ENCODE data around the gene NATD1. TPM values are rescaled to one million over a fixed set of nuclear protein-coding genes. Genes with fewer than 3 reads are reported as not detected.
A peak's percentile ranks its signal among the peaks of the same experiment; 100 is the strongest.

Gene NATD1
- total RNA-seq, 1 donor from 2014 or later = 1.6 TPM

DNA sequence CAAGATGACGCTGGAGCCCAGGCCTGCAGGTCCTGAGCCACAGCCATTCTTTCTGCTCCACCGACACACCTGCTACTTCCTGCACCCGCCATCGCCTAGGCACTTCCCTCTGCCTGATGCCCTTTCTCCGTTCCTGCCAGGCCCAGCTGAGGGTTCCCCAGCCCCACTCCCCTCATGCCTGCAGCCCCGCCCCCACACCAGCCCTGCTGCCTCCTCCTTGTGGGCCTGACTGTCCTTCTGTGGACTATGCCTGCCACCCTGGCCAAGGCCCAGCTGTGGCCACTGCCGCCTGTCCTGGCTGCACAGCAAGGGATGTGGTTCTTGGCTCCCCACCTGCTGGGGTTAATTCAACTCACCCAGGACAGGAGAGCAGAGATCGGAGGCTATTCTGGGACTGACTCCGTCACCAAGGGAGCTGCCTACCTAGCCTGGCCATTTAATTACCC lies 7.5 kb downstream of the NATD1 start:
- no peaks in the 10 kb centered on the region for H3K4me1 Mint-ChIP-seq (ENCODE audit: low read depth)
- intact Hi-C loops (cut with micrococcal nuclease) = no loop called here
- DNase-seq (ENCODE audit: low spot score) = no peak
- no peaks in the 10 kb centered on the region for H3K36me3 Mint-ChIP-seq (ENCODE audit: low read depth)
- H3K9me3 Mint-ChIP-seq = no peaks in the 10 kb centered on the region
- no peak overlapping the region for H3K27ac Mint-ChIP-seq
- no peaks in the 10 kb centered on the region for H3K27me3 Mint-ChIP-seq (ENCODE audit: low read depth)
- H3K4me3 Mint-ChIP-seq (ENCODE audit: low read depth) = no peak overlapping the region

DNA sequence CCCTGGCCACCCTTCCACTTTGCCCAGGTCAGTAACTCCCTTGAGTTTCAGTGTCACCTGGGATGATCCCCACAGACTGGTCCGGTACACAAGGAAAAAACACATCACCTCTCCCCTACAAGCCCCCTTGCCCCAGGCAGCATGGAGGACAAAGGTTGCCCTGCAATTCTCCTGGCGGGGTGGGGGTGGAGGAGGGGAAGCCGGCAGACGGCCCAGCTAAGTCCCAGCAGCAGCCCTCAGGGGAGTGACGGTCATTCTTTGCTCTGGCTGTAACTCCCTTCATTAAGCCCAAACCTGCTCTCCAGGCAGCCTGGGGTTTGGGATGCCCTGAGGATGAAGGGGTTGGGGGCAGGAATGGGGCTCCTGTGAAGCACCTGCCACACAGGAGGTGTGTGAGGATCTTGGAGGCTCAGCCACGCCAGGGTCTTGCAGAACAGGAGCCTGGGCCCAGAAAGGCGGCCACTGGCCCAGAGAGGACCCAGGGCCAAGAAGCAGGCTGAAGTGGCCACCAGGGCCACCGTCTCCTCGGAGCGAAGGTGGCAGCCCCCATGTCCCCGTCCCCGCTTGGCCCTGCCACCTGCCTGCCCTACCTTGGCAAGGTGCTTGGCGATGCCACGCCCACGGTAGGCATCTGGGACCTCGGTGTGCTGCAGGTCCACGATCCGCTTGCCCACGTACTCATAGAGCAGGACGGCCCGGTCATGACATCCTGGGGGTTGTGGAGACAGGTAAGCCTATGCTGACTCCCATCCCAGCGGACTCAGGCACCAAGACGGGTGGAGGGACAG lies 9.5 kb downstream of the NATD1 start:
- no peak overlapping the region for H3K27ac Mint-ChIP-seq

GRCh38 chr17:21242780-21243515 lies 10.3 kb downstream of the NATD1 start:
- Mint-ChIP-seq H3K27ac (no peak overlapping the region), H3K4me3 (ENCODE audit: low read depth) (no peak overlapping the region), H3K27me3 (ENCODE audit: low read depth) (no peaks in the 10 kb centered on the region), H3K36me3 (ENCODE audit: low read depth) (no peaks in the 10 kb centered on the region), H3K9me3 (no peaks in the 10 kb centered on the region), H3K4me1 (ENCODE audit: low read depth) (no peaks in the 10 kb centered on the region)
- no peak for DNase-seq (ENCODE audit: low spot score)
- intact Hi-C loops (cut with micrococcal nuclease) = no loop called here

More for the DNA sequence above, 9.5 kb downstream of the NATD1 start:
- Mint-ChIP-seq H3K9me3 (no peaks in the 10 kb centered on the region), H3K27me3 (ENCODE audit: low read depth) (no peaks in the 10 kb centered on the region), H3K4me3 (ENCODE audit: low read depth) (no peak overlapping the region), H3K36me3 (ENCODE audit: low read depth) (no peaks in the 10 kb centered on the region), H3K4me1 (ENCODE audit: low read depth) (no peaks in the 10 kb centered on the region)
- no peak for DNase-seq (ENCODE audit: low spot score)
- intact Hi-C loops (cut with micrococcal nuclease) = no loop called here

DNA sequence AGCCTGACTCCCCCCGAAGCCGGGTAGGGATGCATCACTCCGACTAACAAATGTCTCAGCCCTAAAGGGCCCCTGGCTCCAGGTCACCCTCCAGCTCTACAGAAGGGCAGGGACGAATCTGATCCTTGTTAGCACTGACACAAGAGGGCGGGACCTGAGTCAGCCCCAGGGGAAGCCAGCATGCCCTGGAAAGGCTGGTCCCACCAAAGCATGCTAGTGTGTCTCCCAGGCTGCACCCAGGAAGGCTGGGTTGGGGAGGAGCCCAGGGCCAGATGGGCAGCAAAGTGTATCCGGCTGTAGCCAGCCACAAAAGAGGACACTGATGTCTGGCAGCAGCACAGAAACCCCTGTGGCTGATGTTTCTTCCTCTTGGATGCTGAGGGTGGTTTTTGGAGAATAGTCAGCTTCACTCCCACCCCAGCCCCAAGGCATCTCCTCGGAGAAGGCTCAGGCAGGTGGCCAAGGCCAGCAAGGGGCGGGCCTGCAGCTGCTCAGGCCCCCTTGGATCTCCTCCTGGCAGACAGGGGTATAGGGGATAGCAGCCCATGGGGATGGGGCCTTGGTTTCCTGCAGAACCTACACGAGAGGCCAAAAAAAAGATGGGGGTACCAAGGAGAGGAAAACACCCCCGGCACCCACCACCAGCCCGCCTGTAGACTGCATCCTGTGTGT lies 11.0 kb downstream of the NATD1 start:
- Mint-ChIP-seq H3K4me3 (ENCODE audit: low read depth) (no peak overlapping the region), H3K36me3 (ENCODE audit: low read depth) (no peaks in the 10 kb centered on the region), H3K9me3 (no peaks in the 10 kb centered on the region), H3K4me1 (ENCODE audit: low read depth) (no peaks in the 10 kb centered on the region), H3K27me3 (ENCODE audit: low read depth) (no peaks in the 10 kb centered on the region), H3K27ac (no peak overlapping the region)
- DNase-seq (ENCODE audit: low spot score) = no peak
- intact Hi-C loops (cut with micrococcal nuclease) = no loop called here

- Mint-ChIP-seq H3K4me1 (ENCODE audit: low read depth) (no peaks in the 10 kb centered on the region), H3K27me3 (ENCODE audit: low read depth) (no peaks in the 10 kb centered on the region), H3K4me3 (ENCODE audit: low read depth) (no peak overlapping the region), H3K27ac (no peak overlapping the region), H3K36me3 (ENCODE audit: low read depth) (no peaks in the 10 kb centered on the region), H3K9me3 (no peaks in the 10 kb centered on the region)
- no peak for DNase-seq (ENCODE audit: low spot score)
- intact Hi-C loops (cut with micrococcal nuclease) = no loop called here
These were observed 11.6 kb downstream of the NATD1 start for GRCh38 chr17:21241564-21241963.

GRCh38 chr17:21240369-21241055 lies 12.7 kb downstream of the NATD1 start:
- DNase-seq (ENCODE audit: low spot score) = no peak
- H3K27me3 Mint-ChIP-seq (ENCODE audit: low read depth) = no peaks in the 10 kb centered on the region
- H3K27ac Mint-ChIP-seq = no peak overlapping the region
- no peaks in the 10 kb centered on the region for H3K36me3 Mint-ChIP-seq (ENCODE audit: low read depth)
- H3K9me3 Mint-ChIP-seq = no peaks in the 10 kb centered on the region
- intact Hi-C loops (cut with micrococcal nuclease) = no loop called here
- H3K4me3 Mint-ChIP-seq (ENCODE audit: low read depth) = no peak overlapping the region
- no peaks in the 10 kb centered on the region for H3K4me1 Mint-ChIP-seq (ENCODE audit: low read depth)

GRCh38 chr17:21239680-21240368 lies 13.4 kb downstream of the NATD1 start:
- intact Hi-C loops (cut with micrococcal nuclease) = no loop called here
- H3K4me3 Mint-ChIP-seq (ENCODE audit: low read depth) = no peak overlapping the region
- no peak for DNase-seq (ENCODE audit: low spot score)
- no peaks in the 10 kb centered on the region for H3K4me1 Mint-ChIP-seq (ENCODE audit: low read depth)
- no peaks in the 10 kb centered on the region for H3K9me3 Mint-ChIP-seq
- H3K27me3 Mint-ChIP-seq (ENCODE audit: low read depth) = no peaks in the 10 kb centered on the region
- H3K27ac Mint-ChIP-seq = no peak overlapping the region
- H3K36me3 Mint-ChIP-seq (ENCODE audit: low read depth) = no peaks in the 10 kb centered on the region

DNA sequence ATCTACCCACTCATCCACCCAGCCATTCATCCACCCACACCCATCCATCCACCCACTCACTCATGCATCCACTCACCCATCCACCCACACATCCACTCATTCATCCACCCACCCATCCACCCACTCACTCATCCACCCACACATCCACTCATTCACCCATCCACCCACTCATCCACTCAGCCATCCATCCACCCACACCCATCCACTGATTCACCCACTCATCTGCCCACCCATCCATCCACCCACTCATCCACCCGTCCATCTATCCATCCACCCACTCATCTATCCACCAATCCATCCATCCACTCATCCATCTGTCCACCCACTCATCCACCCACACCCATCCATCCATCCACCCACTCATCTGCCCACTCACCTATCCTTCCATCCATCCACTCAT lies 17.3 kb downstream of the NATD1 start:
- peaks cover 6% of the 10 kb centered on the region for H3K9me3 Mint-ChIP-seq
- no peak overlapping the region for H3K4me3 Mint-ChIP-seq (ENCODE audit: low read depth)
- peak overlapping the region; percentile 11 for H3K27ac Mint-ChIP-seq
- no peaks in the 10 kb centered on the region for H3K27me3 Mint-ChIP-seq (ENCODE audit: low read depth)
- peaks cover 5% of the 10 kb centered on the region for H3K36me3 Mint-ChIP-seq (ENCODE audit: low read depth)
- intact Hi-C loops (cut with micrococcal nuclease) = no loop called here
- H3K4me1 Mint-ChIP-seq (ENCODE audit: low read depth) = no peaks in the 10 kb centered on the region
- no peak for DNase-seq (ENCODE audit: low spot score)

DNA sequence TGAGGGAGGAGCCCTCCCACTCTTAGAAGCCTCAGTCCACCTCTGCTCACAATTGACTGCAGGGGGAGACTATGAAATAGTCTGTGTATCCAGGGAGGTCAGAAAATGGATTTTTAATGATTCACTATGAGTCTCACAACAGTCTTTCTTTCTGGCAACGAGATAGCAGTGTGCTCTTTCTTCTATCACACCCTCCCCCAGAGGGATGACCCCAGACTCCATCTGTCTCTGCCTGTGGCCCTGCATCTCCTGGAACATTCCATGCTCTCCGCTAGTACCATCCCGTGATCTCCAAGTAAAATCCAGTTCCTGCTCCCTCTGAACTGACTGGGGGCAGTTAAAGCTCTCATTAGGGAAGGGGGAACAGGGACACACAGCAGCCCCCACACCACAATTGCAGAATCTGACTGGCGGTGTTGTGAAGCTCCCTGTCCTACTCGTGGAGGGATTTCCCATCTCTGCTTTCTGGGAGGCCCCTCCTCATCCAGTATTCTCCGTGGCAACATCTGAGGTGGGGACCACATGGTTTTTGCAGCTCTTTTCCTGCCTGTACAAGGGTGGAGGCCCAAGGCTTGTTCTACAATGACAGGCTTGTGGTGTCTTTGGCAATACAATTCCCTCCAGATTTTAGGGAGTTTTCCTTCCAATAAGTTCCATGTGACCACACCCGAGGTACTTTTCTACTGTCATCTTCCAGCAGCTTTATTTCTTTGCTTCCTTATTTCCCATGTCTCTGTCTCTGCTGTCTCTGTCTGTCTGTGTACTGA lies 19.4 kb downstream of the NATD1 start:
- H3K27ac Mint-ChIP-seq = no peak overlapping the region
- intact Hi-C loops (cut with micrococcal nuclease) = no loop called here
- H3K9me3 Mint-ChIP-seq = peaks cover 6% of the 10 kb centered on the region
- no peak overlapping the region for H3K4me3 Mint-ChIP-seq (ENCODE audit: low read depth)
- H3K36me3 Mint-ChIP-seq (ENCODE audit: low read depth) = peaks cover 5% of the 10 kb centered on the region
- no peaks in the 10 kb centered on the region for H3K27me3 Mint-ChIP-seq (ENCODE audit: low read depth)
- H3K4me1 Mint-ChIP-seq (ENCODE audit: low read depth) = no peaks in the 10 kb centered on the region
- no peak for DNase-seq (ENCODE audit: low spot score)

- Mint-ChIP-seq H3K27me3 (ENCODE audit: low read depth) (no peaks in the 10 kb centered on the region), H3K4me3 (ENCODE audit: low read depth) (no peak overlapping the region), H3K36me3 (ENCODE audit: low read depth) (peaks cover 5% of the 10 kb centered on the region), H3K4me1 (ENCODE audit: low read depth) (no peaks in the 10 kb centered on the region), H3K27ac (no peak overlapping the region), H3K9me3 (peaks cover 6% of the 10 kb centered on the region)
- no peak for DNase-seq (ENCODE audit: low spot score)
- intact Hi-C loops (cut with micrococcal nuclease) = no loop called here
These were observed 21.0 kb downstream of the NATD1 start for GRCh38 chr17:21232033-21232749.

DNA sequence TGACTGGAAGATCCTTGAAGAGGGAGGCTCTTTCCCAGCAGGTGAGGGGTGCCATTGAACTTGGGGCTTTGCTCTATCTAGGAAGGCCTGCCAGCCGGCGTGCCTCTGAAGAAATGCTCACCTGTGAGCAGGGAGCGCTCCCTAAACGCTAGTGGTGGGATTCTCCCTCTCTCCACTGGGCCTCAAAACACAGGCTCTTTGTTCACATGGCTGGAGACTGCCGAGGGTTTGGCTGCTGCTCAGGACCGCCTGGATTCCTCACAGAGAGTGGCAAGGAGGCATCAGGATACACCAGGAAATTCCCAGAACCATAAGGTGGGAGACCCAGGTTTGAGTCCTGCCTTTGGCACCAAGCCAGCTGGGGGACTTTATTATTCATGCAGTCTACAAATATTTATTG lies 21.7 kb downstream of the NATD1 start:
- H3K27ac Mint-ChIP-seq = no peak overlapping the region
- no peaks in the 10 kb centered on the region for H3K4me1 Mint-ChIP-seq (ENCODE audit: low read depth)
- peaks cover 6% of the 10 kb centered on the region for H3K9me3 Mint-ChIP-seq
- peaks cover 5% of the 10 kb centered on the region for H3K36me3 Mint-ChIP-seq (ENCODE audit: low read depth)
- no peak overlapping the region for H3K4me3 Mint-ChIP-seq (ENCODE audit: low read depth)
- DNase-seq (ENCODE audit: low spot score) = no peak
- intact Hi-C loops (cut with micrococcal nuclease) = no loop called here
- no peaks in the 10 kb centered on the region for H3K27me3 Mint-ChIP-seq (ENCODE audit: low read depth)
